Measurements from ENCODE around the gene PUM1. TPM values are rescaled to one million over a fixed set of nuclear protein-coding genes. Genes with fewer than 3 reads are reported as not detected.

PUM1 gene
- total and polyA plus RNA-seq, 2 of the 8 experiments (the other 6 are each of a cell fraction or from before 2014, with no cell fraction given): 122 to 177 TPM

DNA sequence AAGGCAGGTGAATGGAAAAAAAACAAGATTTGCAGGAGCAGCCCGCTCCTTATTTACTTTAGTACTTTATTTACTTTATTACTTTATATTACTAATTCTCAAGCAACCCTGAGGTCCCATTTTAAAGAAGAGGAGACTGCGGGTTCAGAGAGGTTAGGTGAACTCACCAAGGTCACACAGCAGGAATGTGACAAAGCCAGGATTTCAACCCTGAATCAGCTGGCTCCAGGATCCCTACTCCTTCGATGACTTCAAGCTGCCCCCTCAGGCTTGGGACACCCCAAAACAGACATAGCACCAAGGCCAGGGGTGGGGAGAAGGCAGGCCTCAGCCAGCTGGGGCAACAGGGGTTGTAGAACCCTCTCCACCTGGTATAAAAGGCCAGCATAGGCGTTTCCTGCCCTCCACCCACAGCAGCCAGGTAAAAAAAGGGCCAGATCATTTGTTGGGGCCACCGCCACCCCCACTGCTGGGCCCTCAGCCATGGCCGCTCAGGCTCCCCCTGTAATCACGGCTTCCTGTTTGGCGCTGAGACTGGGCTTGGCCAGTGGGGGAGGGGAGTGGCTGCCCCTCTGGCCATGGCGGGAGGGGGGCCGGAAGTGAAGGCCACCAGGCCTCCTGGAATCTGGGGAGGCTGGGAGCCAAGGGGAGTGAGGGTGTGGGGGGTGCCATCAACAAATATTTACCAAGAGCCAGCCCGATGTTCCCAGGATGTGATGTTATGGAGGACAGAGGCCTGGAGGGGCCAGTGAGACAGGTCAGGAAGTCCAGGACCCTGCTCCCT lies 163.5 kb downstream of the PUM1 start (continued):
- TF ChIP-seq RAD21 (IDR thresholded peaks at IDR 0.05 in 1 of 2, conservative IDR thresholded peaks at IDR 0.05 in 1 of 2; ENCODE audit: low read depth in 2 of 2, low read length in 2 of 2): no peak
- no peak for TF ChIP-seq TCF12 (IDR thresholded peaks at IDR 0.05; ENCODE audit: low read depth, low read length)
- no peak for TF ChIP-seq BCL11A (IDR thresholded peaks at IDR 0.05; ENCODE audit: low read depth in 2 of 2, low read length in 2 of 2)
- TF ChIP-seq NRF1 (IDR thresholded peaks at IDR 0.05; ENCODE audit: low read depth, low read length): no peak
- TF ChIP-seq TBP (IDR thresholded peaks at IDR 0.05; ENCODE audit: low read depth, low read length): no peak
- peak; percentile 49; the same call in 1 of the 2 replicates for TF ChIP-seq YY1 (IDR thresholded peaks at IDR 0.05; ENCODE audit: low read depth, low read length)
- no peak for TF ChIP-seq SIN3A (conservative IDR thresholded peaks at IDR 0.05 in 1 of 2, IDR thresholded peaks at IDR 0.05 in 1 of 2; ENCODE audit: low read depth in 1 of 2, low read length in 2 of 2)

Data from H1 (cell line).